Common myeloid progenitor, CD34-positive (primary cell): ENCODE data around the gene GSK3A.

Source experiments
- CTCF ChIA-PET: fragments of 350-600 bp; sonication (Branson Sonifier 250); formaldehyde crosslinking; loops from one replicate; lab custom pipeline; 2021; ENCODE audit warnings: antibody characterized with exemption; lab: Charles Lee
- POLR2A ChIA-PET: fragments of 350-600 bp; sonication (Branson Sonifier 250); formaldehyde crosslinking; loops from one replicate; lab custom pipeline; 2021; ENCODE audit warnings: antibody characterized with exemption; lab: Charles Lee
- DNase-seq, 3 donors: peaks; one replicate each; pipeline versions ENCODE4 v3.0.0 to v3.0.0-alpha.2; 2013
- H3K27ac ChIP-seq, 2 experiments: 1 replicate in 1 of 2; 2 replicates in 1 of 2; pipeline ENCODE4 v1.7.0; 2013; ENCODE audit warnings: inconsistent platforms in 2 of 2, low read length in 2 of 2, mild to moderate bottlenecking in 2 of 2, low read depth in 1 of 2, moderate library complexity in 1 of 2; ENCODE audit not compliant: severe bottlenecking in 2 of 2, insufficient read depth in 1 of 2, poor library complexity in 1 of 2
- H3K27me3 ChIP-seq, 5 experiments: replicated peaks in 2 of 5; 1 replicate in 3 of 5; 2 replicates in 2 of 5; pipeline versions ENCODE4 v1.6.1 to v1.7.0; 2013; ENCODE audit warnings: low read length in 4 of 5, mild to moderate bottlenecking in 2 of 5, moderate library complexity in 2 of 5, inconsistent platforms in 1 of 5; ENCODE audit not compliant: insufficient read depth in 5 of 5, control insufficient read depth in 4 of 5
- H3K36me3 ChIP-seq, 4 experiments: 1 replicate in 2 of 4; 2 replicates in 2 of 4; pipeline versions ENCODE4 v1.6.1 to v1.7.0; 2013; ENCODE audit warnings: low read length in 3 of 4, control low read depth in 1 of 4, mild to moderate bottlenecking in 1 of 4; ENCODE audit not compliant: control insufficient read depth in 4 of 4, insufficient read depth in 4 of 4
- H3K4me1 ChIP-seq, 4 experiments: 1 replicate in 3 of 4; 2 replicates in 1 of 4; pipeline versions ENCODE4 v1.6.1 to v1.7.1; 2013; ENCODE audit warnings: low read length in 3 of 4, mild to moderate bottlenecking in 3 of 4, control low read depth in 1 of 4, inconsistent platforms in 1 of 4, moderate library complexity in 1 of 4; ENCODE audit not compliant: control insufficient read depth in 4 of 4, insufficient read depth in 4 of 4; ENCODE audit errors: control extremely low read depth in 1 of 4
- H3K4me3 ChIP-seq, 7 experiments: 1 replicate in 4 of 7; 2 replicates in 3 of 7; pipeline versions ENCODE4 v1.5.1 to v1.7.0; 2013; ENCODE audit warnings: mild to moderate bottlenecking in 7 of 7, low read length in 6 of 7, moderate library complexity in 6 of 7, inconsistent platforms in 2 of 7, low read depth in 2 of 7, control low read depth in 1 of 7; ENCODE audit not compliant: insufficient read depth in 4 of 7, control insufficient read depth in 1 of 7; ENCODE audit errors: extremely low read depth in 1 of 7
- H3K9me3 ChIP-seq, 5 experiments: 1 replicate in 4 of 5; 2 replicates in 1 of 5; pipeline versions ENCODE4 v1.6.1 to v1.7.1; 2013; ENCODE audit warnings: low read length in 4 of 5, mild to moderate bottlenecking in 2 of 5, inconsistent platforms in 1 of 5, low read depth in 1 of 5, moderate library complexity in 1 of 5; ENCODE audit not compliant: control insufficient read depth in 4 of 5, insufficient read depth in 2 of 5; ENCODE audit errors: control extremely low read depth in 1 of 5
- WGBS: methylation state at CpG from one replicate; pipeline ENCODE4 v1.1.5; 2013; ENCODE audit not compliant: insufficient coverage; 5-methylcytosine and 5-hydroxymethylcytosine counted together

Gene GSK3A

GRCh38 chr19:42246143-42246921 lies 3.9 kb upstream of the GSK3A start:
- Histone ChIP-seq H3K27ac (no peak overlapping the region), H3K36me3 (peaks cover 0 to 34% (median 11%) of the 10 kb centered on the region in 4 experiments), H3K4me1 (peaks cover 6 to 46% (median 41%) of the 10 kb centered on the region in 4 experiments), H3K27me3 (no peaks in the 10 kb centered on the region), H3K4me3 (no peak overlapping the region), H3K9me3 (no peaks in the 10 kb centered on the region)
- CTCF ChIA-PET: interaction anchor here (0.9 to 12.3 kb wide), 14 partner anchors 18 to 138 kb away, joined by 3 to 159 read pairs (median 4); no protein-coding TSS in a partner anchor
- POLR2A ChIA-PET: interaction anchor here (1.1 to 3.9 kb wide), 4 partner anchors 24 to 47 kb away, joined by 3 to 21 read pairs (median 4); no protein-coding TSS in a partner anchor
- peak in 1 of 3 donors; percentile 19 for DNase-seq
- WGBS: 73% methylated on average over 6 of the region's 10 CpGs

GRCh38 chr19:42245231-42245630 lies 2.8 kb upstream of the GSK3A start:
- peaks cover 7 to 43% (median 35%) of the 10 kb centered on the region in 4 experiments for H3K4me1 ChIP-seq
- H3K36me3 ChIP-seq: peaks cover 0 to 35% (median 11%) of the 10 kb centered on the region in 4 experiments
- no peaks in the 10 kb centered on the region for H3K27me3 ChIP-seq
- H3K4me3 ChIP-seq: peak overlapping the region in 3 of 7 experiments; percentile 39 to 88 (median 81)
- no peak overlapping the region for H3K27ac ChIP-seq
- CTCF ChIA-PET: interaction anchor here (1.1 to 12.3 kb wide), 8 partner anchors 25 to 51 kb away, joined by 3 to 159 read pairs (median 5); no protein-coding TSS in a partner anchor
- WGBS: 96% methylated on average over 8 of the region's 10 CpGs
- POLR2A ChIA-PET: interaction anchor here (0.8 to 3.9 kb wide), 4 partner anchors 25 to 44 kb away, joined by 3 to 21 read pairs (median 4); partner anchors contain the start of gene ZNF526
- H3K9me3 ChIP-seq: no peaks in the 10 kb centered on the region
- no peak for DNase-seq

- H3K27ac ChIP-seq: peak overlapping the region; percentile 47 to 79
- H3K9me3 ChIP-seq: no peaks in the 10 kb centered on the region
- H3K36me3 ChIP-seq: peaks cover 0 to 35% (median 12%) of the 10 kb centered on the region in 4 experiments
- H3K4me1 ChIP-seq: peaks cover 7 to 37% (median 30%) of the 10 kb centered on the region in 4 experiments
- DNase-seq: peak; percentile 96 to 97 (median 97)
- H3K4me3 ChIP-seq: peak overlapping the region; percentile 53 to 98 (median 88)
- CTCF ChIA-PET: interaction anchor here (0.5 to 12.3 kb wide), 11 partner anchors 18 to 153 kb away, joined by 3 to 159 read pairs (median 4); no protein-coding TSS in a partner anchor
- 2% methylated on average over 45 of the region's 45 CpGs for WGBS
- H3K27me3 ChIP-seq: no peaks in the 10 kb centered on the region
- POLR2A ChIA-PET: interaction anchor here (0.8 to 3.9 kb wide), 4 partner anchors 24 to 43 kb away, joined by 3 to 21 read pairs (median 4); partner anchors contain the start of gene ZNF526
Measured at GRCh38 chr19:42244347-42245220, 2.2 kb upstream of the GSK3A start.

DNA sequence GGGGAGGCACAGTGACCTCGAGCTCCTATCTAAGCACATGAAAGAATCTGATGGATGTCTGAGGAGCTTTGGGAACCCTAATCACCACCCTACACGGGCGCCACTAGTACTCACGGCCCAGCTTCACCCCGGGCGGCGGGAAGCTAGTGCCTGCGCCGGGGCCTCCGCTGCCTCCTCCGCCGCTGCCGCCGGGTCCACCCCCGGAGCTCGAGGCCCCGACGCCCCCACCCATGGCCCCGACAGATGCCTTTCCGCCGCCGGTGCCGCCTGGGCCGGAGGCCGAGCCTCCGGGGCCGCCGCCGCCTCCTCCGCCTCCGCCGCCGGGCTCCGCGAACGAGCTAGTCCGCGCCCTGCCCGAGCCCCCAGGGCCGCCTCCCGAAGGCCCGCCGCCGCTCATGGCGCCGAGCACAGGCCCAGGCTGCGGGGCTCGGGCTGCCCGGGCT lies 312 bp downstream of the GSK3A start:
- DNase-seq: no peak
- 0% methylated on average over 17 of the region's 49 CpGs for WGBS
- peak overlapping the region; percentile 65 to 95 (median 88) for H3K4me3 ChIP-seq
- H3K27ac ChIP-seq: peak overlapping the region; percentile 76 to 93
- H3K27me3 ChIP-seq: no peaks in the 10 kb centered on the region
- H3K4me1 ChIP-seq: peaks cover 7 to 36% (median 27%) of the 10 kb centered on the region in 4 experiments
- H3K9me3 ChIP-seq: no peaks in the 10 kb centered on the region
- peaks cover 0 to 26% (median 14%) of the 10 kb centered on the region in 4 experiments for H3K36me3 ChIP-seq
- CTCF ChIA-PET: interaction anchor here (0.8 to 12.3 kb wide), 9 partner anchors 10 to 140 kb away, joined by 3 to 159 read pairs (median 4); no protein-coding TSS in a partner anchor
- POLR2A ChIA-PET: interaction anchor here (0.5 to 1.5 kb wide), 6 partner anchors 14 to 42 kb away, joined by 3 to 5 read pairs (median 4); partner anchors contain the start of gene ZNF526

DNA sequence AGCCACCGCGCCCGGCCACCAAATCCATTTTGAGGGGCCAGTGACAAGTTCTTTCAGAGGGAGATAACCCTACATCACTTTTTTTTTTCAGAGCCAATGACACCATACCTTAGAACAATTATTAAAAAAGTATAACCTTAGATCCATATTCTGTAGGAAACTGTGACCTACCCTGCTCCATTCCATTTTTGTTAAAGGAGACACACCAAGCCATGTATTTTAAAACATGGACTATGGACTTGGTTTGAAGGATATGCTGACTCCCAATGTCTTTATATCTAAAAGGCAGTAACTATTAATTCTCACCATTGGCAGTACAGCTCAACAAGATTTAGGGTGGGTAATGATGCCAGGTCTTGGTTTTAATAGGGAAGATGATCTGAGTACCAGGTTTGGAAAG lies 1.1 kb downstream of the GSK3A start:
- peaks cover 0 to 25% (median 19%) of the 10 kb centered on the region in 4 experiments for H3K36me3 ChIP-seq
- H3K4me1 ChIP-seq: peaks cover 7 to 33% (median 27%) of the 10 kb centered on the region in 4 experiments
- ChIA-PET CTCF (interaction anchor here (1.0 to 12.3 kb wide), 5 partner anchors 9 to 49 kb away, joined by 3 to 159 read pairs (median 6); partner anchors contain the start of gene ZNF526), POLR2A (interaction anchor here (0.7 to 0.9 kb wide), 2 partner anchors 21 to 26 kb away, joined by 3 read pairs; no protein-coding TSS in a partner anchor)
- no peak for DNase-seq
- H3K27me3 ChIP-seq: no peaks in the 10 kb centered on the region
- no peaks in the 10 kb centered on the region for H3K9me3 ChIP-seq
- no CpG with 5 or more reads among the region's 3 CpGs for WGBS
- H3K4me3 ChIP-seq: peak overlapping the region in 6 of 7 experiments; percentile 81 to 95 (median 88)
- peak overlapping the region; percentile 76 to 93 for H3K27ac ChIP-seq

- Histone ChIP-seq H3K4me3 (no peak overlapping the region), H3K4me1 (peaks cover 7 to 27% (median 20%) of the 10 kb centered on the region in 4 experiments), H3K9me3 (no peaks in the 10 kb centered on the region), H3K36me3 (peaks cover 4 to 35% (median 30%) of the 10 kb centered on the region in 4 experiments), H3K27me3 (no peaks in the 10 kb centered on the region), H3K27ac (no peak overlapping the region)
- 89% methylated on average over 8 of the region's 10 CpGs for WGBS
- POLR2A ChIA-PET: no interaction called here
- CTCF ChIA-PET: interaction anchor here (0.6 to 2.8 kb wide), 7 partner anchors 10 to 117 kb away, joined by 3 to 11 read pairs (median 4); partner anchors contain the start of gene ZNF526
- no peak for DNase-seq
Measured at GRCh38 chr19:42239544-42240220, 2.7 kb downstream of the GSK3A start.
